ENCODE measurements around the gene GTSF1L. TPM values are rescaled to one million over a fixed set of nuclear protein-coding genes. Genes with fewer than 3 reads are reported as not detected.

GTSF1L gene
- total RNA-seq = 0.34 and 1.3 TPM in 2 replicates

DNA sequence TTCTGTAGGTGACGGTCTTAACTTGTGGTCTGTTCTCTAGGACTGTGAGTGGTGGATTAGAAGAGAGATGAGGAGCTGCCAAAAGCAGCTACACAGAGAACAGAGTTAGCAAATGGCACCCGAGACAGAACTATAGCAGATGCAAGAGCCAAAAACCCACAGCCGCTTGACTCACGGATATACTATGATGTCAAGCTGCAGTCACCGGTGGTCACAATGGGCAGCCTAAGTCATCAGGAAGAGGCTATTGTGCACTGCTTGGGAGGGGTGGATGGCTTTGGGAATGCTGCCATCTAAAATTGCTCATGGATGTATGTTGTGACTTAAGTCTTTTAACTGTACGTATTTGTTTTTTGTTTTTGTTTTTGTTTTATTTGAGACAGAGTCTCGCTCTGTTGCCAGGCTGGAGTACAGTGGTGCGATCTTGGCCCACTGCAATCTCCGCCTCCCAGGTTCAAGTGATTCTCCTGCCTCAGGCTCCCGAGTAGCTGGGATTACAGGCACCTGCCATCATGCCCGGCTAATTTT, at the start of gene GTSF1L:
GTSF1L (minus strand) TSS at position 192 of the 528 bp plus-strand sequence. CDS start 308 bp downstream, outside the sequence.
- POLR2A ChIA-PET = no interaction called here
- no peak for ATAC-seq (ENCODE audit: low read depth)
- intact Hi-C loops (cut with micrococcal nuclease) = no loop called here
- no peak within 1 kb of the TSS for H3K27ac Mint-ChIP-seq
- H3K4me3 Mint-ChIP-seq = no peak within 1 kb of the TSS
- H3K9me3 Mint-ChIP-seq = no peaks in the 10 kb centered on the region
- DNase-seq = no peak
- peaks cover 39% of the 10 kb centered on the region for H3K4me1 Mint-ChIP-seq
- no peaks in the 10 kb centered on the region for H3K27me3 Mint-ChIP-seq
- CTCF ChIA-PET = no interaction called here
- TF ChIP-seq, protein P1, sequence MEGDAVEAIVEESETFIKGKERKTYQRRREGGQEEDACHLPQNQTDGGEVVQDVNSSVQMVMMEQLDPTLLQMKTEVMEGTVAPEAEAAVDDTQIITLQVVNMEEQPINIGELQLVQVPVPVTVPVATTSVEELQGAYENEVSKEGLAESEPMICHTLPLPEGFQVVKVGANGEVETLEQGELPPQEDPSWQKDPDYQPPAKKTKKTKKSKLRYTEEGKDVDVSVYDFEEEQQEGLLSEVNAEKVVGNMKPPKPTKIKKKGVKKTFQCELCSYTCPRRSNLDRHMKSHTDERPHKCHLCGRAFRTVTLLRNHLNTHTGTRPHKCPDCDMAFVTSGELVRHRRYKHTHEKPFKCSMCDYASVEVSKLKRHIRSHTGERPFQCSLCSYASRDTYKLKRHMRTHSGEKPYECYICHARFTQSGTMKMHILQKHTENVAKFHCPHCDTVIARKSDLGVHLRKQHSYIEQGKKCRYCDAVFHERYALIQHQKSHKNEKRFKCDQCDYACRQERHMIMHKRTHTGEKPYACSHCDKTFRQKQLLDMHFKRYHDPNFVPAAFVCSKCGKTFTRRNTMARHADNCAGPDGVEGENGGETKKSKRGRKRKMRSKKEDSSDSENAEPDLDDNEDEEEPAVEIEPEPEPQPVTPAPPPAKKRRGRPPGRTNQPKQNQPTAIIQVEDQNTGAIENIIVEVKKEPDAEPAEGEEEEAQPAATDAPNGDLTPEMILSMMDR (IDR thresholded peaks at IDR 0.05) = no peak
- no peaks in the 10 kb centered on the region for H3K36me3 Mint-ChIP-seq (ENCODE audit: low read depth)

DNA sequence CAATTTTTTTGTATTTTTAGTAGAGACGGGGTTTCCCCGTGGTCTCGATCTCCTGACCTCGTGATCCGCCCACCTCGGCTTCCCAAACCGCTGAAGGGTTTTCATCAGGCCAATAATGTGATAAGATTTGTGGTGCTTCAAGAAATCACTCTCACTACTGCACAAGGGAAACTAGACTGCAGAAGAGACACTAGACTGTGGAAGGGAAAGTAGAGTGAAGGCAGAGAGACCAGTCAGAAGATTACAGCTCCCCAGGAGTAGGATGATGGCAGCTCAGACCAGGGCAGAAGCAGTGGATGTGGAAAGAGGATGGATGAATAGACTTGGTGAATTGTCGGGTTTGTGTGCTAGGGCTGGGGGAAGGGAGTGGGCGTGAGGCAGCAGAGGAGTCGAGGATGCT, 48.0 kb upstream of the GTSF1L start:
- intact Hi-C loops (cut with micrococcal nuclease) = no loop called here
- Mint-ChIP-seq H3K4me1 (no peaks in the 10 kb centered on the region), H3K4me3 (no peak overlapping the region), H3K27me3 (peaks cover 24% of the 10 kb centered on the region), H3K27ac (no peak overlapping the region), H3K36me3 (ENCODE audit: low read depth) (peaks cover 3% of the 10 kb centered on the region), H3K9me3 (peaks cover 17% of the 10 kb centered on the region)
- ChIA-PET POLR2A (no interaction called here), CTCF (no interaction called here)
- no peak for ATAC-seq (ENCODE audit: low read depth)
- TF ChIP-seq, protein P1 (IDR thresholded peaks at IDR 0.05) = no peak
- DNase-seq = no peak

DNA sequence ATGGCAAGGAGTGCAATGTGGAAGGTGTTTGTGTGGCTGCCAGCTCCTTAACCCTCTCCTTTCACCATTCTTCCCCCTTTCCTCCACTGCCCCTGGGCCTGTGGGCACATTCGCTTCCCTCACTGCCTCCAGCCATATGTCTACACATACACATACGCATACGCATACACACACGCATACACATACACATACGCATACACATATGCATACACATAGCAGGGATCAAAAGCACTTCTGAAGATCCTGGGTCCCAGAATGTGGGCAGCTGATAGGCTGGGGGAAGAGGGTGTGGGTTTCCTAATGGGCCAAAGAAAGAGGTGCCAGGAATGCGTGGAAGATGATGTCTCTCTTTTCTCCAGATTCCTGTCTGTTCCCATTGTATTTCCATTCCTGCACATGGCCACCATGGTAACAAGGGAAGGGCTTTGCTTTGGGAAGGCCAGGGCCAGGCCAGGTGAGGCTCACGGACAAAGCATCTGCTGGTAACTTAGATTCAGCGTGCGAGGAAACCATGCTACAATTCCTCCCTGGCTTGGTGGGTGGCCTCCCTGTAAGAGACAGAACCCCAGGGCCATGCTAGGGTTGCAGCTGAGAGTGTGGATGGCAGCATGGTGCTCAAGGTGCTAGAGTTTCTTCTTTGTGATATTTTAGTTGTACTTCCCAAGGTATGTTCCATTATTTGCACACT, 44.8 kb upstream of the GTSF1L start:
- intact Hi-C loops (cut with micrococcal nuclease) = no loop called here
- TF ChIP-seq, protein P1 (IDR thresholded peaks at IDR 0.05) = no peak
- peaks cover 26% of the 10 kb centered on the region for H3K27me3 Mint-ChIP-seq
- DNase-seq (no peak), ATAC-seq (ENCODE audit: low read depth) (no peak)
- H3K36me3 Mint-ChIP-seq (ENCODE audit: low read depth) = no peaks in the 10 kb centered on the region
- no peak overlapping the region for H3K4me3 Mint-ChIP-seq
- no peaks in the 10 kb centered on the region for H3K4me1 Mint-ChIP-seq
- ChIA-PET CTCF (no interaction called here), POLR2A (no interaction called here)
- no peaks in the 10 kb centered on the region for H3K9me3 Mint-ChIP-seq
- no peak overlapping the region for H3K27ac Mint-ChIP-seq

DNA sequence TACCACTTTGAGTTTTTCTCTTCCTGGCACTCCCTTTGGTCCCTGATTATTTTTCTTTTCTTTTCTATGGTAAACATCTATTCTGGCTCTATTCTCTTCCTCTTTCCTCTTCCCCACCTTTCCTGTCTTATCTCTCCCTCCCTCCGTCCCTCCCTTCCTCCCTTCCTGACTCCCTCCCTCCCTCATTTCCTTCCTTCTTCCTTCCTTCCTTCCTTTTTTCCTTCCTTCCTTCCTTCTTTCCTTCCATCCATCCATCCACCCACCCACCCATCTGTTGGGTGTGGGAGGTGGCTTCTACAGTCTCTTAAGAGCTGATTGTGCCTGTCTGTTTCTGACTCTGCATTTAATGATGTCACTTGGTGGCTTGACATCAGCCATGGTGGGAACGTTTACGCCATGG, 43.5 kb upstream of the GTSF1L start:
- Mint-ChIP-seq H3K27ac (no peak overlapping the region), H3K4me3 (no peak overlapping the region), H3K27me3 (peaks cover 26% of the 10 kb centered on the region), H3K9me3 (no peaks in the 10 kb centered on the region), H3K4me1 (no peaks in the 10 kb centered on the region), H3K36me3 (ENCODE audit: low read depth) (no peaks in the 10 kb centered on the region)
- ChIA-PET POLR2A (no interaction called here), CTCF (no interaction called here)
- ATAC-seq (ENCODE audit: low read depth) = no peak
- intact Hi-C loops (cut with micrococcal nuclease) = no loop called here
- DNase-seq = no peak
- TF ChIP-seq, protein P1 (IDR thresholded peaks at IDR 0.05) = no peak

DNA sequence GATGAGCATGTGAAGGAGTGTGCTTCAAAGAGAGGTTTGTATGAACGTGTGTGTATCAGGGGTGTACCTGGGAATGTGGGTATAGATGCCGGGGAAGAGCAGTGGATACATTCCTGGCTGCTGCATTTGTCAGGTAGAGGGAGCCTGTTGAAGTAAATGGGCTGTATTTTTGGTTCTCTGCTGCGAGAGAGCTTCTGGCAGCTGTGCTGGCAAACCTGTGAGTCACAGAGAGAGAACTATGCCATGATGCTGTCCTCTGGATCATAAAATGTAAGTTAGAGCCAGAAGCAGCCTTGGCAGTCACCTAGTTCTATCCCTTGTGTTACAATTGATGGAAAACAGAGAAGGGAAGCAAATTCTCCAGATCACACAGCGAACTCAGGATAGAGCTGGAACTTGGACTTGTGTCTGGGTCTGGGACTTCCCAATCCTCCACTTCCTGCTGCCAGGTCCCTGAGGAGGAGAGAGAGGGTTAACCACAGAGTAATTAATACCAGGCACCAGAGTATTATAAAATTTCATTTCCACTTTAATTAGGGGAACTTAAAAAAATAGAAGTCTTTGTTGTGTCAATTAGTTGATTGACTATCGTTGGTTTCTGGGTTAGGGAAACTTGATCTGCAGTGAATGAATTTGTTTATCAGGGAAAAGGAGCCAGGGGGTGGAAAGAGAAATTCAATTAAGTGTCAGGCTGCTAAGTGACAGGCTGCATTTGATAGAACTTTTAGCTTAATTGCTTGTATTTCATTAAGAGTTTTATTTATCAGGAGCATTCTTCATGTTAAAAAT, 41.1 kb upstream of the GTSF1L start:
- Mint-ChIP-seq H3K4me3 (no peak overlapping the region), H3K27me3 (peaks cover 18% of the 10 kb centered on the region), H3K9me3 (no peaks in the 10 kb centered on the region), H3K27ac (no peak overlapping the region), H3K36me3 (ENCODE audit: low read depth) (no peaks in the 10 kb centered on the region), H3K4me1 (no peaks in the 10 kb centered on the region)
- POLR2A ChIA-PET = interaction anchor here (0.6 kb wide), 1 partner anchor 72 kb away, joined by 6 read pairs; no protein-coding TSS in a partner anchor
- CTCF ChIA-PET = no interaction called here
- TF ChIP-seq, protein P1 (IDR thresholded peaks at IDR 0.05) = no peak
- ATAC-seq (ENCODE audit: low read depth) (no peak), DNase-seq (no peak)
- intact Hi-C loops (cut with micrococcal nuclease) = no loop called here

Data from activated B cell treated with CpG ODN at 0.5 μM for 24 hours (primary cell).